Esophagus squamous epithelium (tissue), 5 donors: Measurements from ENCODE around the gene UNKL. TPM values are rescaled to one million over a fixed set of nuclear protein-coding genes. Genes with fewer than 3 reads are reported as not detected.

Source experiments
- DNase-seq: peaks from one replicate; lab custom pipeline; 2025; lab: John Stamatoyannopoulos, UW
- H3K27ac ChIP-seq, 4 donors: fragments of 200-600 bp; sonication (generic); one replicate each; pipeline ENCODE4 v1.5.1; 2016 to 2019; ENCODE audit warnings: mild to moderate bottlenecking in 1 of 4
- H3K27me3 ChIP-seq, 4 donors: fragments of 200-600 bp; sonication (generic); 1 replicate in 3 of 4; 2 replicates in 1 of 4; pipeline versions ENCODE4 v1.5.1 to v1.6.0; 2017 to 2021; ENCODE audit warnings: antibody characterized with exemption in 1 of 4
- H3K36me3 ChIP-seq, 3 donors: fragments of 200-600 bp; sonication (generic); one replicate each; pipeline ENCODE4 v1.5.1; 2016 to 2019
- H3K4me1 ChIP-seq, 3 donors: fragments of 200-600 bp; sonication (generic); one replicate each; pipeline ENCODE4 v1.5.1; 2017 to 2019
- H3K4me3 ChIP-seq, 4 donors: fragments of 200-600 bp; sonication (generic); 1 replicate in 3 of 4; 2 replicates in 1 of 4; pipeline ENCODE4 v1.5.1; 2016 to 2019; ENCODE audit warnings: mild to moderate bottlenecking in 2 of 4, moderate library complexity in 1 of 4
- H3K9me3 ChIP-seq, 3 donors: fragments of 200-600 bp; sonication (generic); one replicate each; pipeline ENCODE4 v1.5.1; 2016 to 2019
- CTCF ChIP-seq, 6 experiments: fragments of 450-650 bp in 4 of 6; fragments of 200-600 bp in 2 of 6; sonication (generic) in 2 of 6; IDR thresholded peaks; one replicate each; pipeline ENCODE4 v1.5.1; 2016 to 2019; ENCODE audit warnings: antibody characterized with exemption in 6 of 6, mild to moderate bottlenecking in 4 of 6, moderate library complexity in 4 of 6
- POLR2A ChIP-seq, 4 donors: fragments of 450-650 bp; IDR thresholded peaks; one replicate each; pipeline ENCODE4 v1.6.1; 2017; ENCODE audit warnings: antibody characterized with exemption in 4 of 4, mild to moderate bottlenecking in 4 of 4, moderate library complexity in 3 of 4
- WGBS, 2 donors: methylation state at CpG; one replicate each; pipeline ENCODE4 v1.1.5; 2018; 5-methylcytosine and 5-hydroxymethylcytosine counted together
- intact Hi-C: fragments of 100-400 bp; cut with DNase I; formaldehyde crosslinking; loops from one replicate; pipeline ENCODE4 v1.15.0; 2022
- total RNA-seq, 4 donors: library from RNA; depleted of rRNA; stranded (reverse); fragments of >200 nt; gene quantifications; one replicate each; pipeline ENCODE4 v1.1.0, GENCODE V29; 2016
- donor health status: DM: yes; HTN: yes; CAD: no.

UNKL gene
- total RNA-seq, 4 donors from 2014 or later, result 5.9 to 17.2 (median 10.6) TPM

- WGBS, 2 donors, result 91 to 100% methylated on average over 3 to 5 of the region's 14 CpGs
These were observed 70.0 kb downstream of the UNKL start for GRCh38 chr16:1344499-1344898.

GRCh38 chr16:1343428-1344242 is 70.9 kb downstream of the UNKL start:
- 29 to 59% methylated on average over 15 to 24 of the region's 44 CpGs for WGBS, 2 donors
- Histone ChIP-seq H3K27ac (peak overlapping the region in 1 of 4 donors; percentile 57), H3K9me3 (no peaks in the 10 kb centered on the region), H3K4me3 (peak overlapping the region; percentile 10 to 47 (median 33)), H3K4me1 (peaks cover 24 to 51% (median 28%) of the 10 kb centered on the region in 3 donors), H3K27me3 (peaks cover 0 to 20% (median 0%) of the 10 kb centered on the region in 4 donors), H3K36me3 (peaks cover 4 to 10% (median 4%) of the 10 kb centered on the region in 3 donors)
- DNase-seq, result no peak
- intact Hi-C loops, result no loop called here
- TF ChIP-seq POLR2A (IDR thresholded peaks at IDR 0.05), result no peak
- TF ChIP-seq CTCF (IDR thresholded peaks at IDR 0.05), result no peak

More at GRCh38 chr16:1344499-1344898, 70.0 kb downstream of the UNKL start:
- no peak for DNase-seq
- H3K27me3 ChIP-seq, result peaks cover 0 to 13% (median 0%) of the 10 kb centered on the region in 4 donors
- intact Hi-C loops, result no loop called here
- peaks cover 4 to 19% (median 9%) of the 10 kb centered on the region in 3 donors for H3K36me3 ChIP-seq
- peaks cover 24 to 52% (median 28%) of the 10 kb centered on the region in 3 donors for H3K4me1 ChIP-seq
- TF ChIP-seq CTCF (IDR thresholded peaks at IDR 0.05), result no peak
- no peak for TF ChIP-seq POLR2A (IDR thresholded peaks at IDR 0.05)
- no peaks in the 10 kb centered on the region for H3K9me3 ChIP-seq
- H3K4me3 ChIP-seq, result no peak overlapping the region
- H3K27ac ChIP-seq, result no peak overlapping the region

GRCh38 chr16:1342526-1343427 is 71.7 kb downstream of the UNKL start:
- WGBS, 2 donors, result 6% methylated on average over 24 to 33 of the region's 49 CpGs
- intact Hi-C loops, result no loop called here
- TF ChIP-seq CTCF (IDR thresholded peaks at IDR 0.05) (no peak), POLR2A (IDR thresholded peaks at IDR 0.05) (no peak)
- H3K27me3 ChIP-seq, result peaks cover 0 to 29% (median 0%) of the 10 kb centered on the region in 4 donors
- H3K4me3 ChIP-seq, result peak overlapping the region; percentile 10 to 49 (median 33)
- H3K27ac ChIP-seq, result peak overlapping the region in 2 of 4 donors; percentile 57 to 58
- H3K9me3 ChIP-seq, result no peaks in the 10 kb centered on the region
- peaks cover 0 to 2% (median 0%) of the 10 kb centered on the region in 3 donors for H3K36me3 ChIP-seq
- DNase-seq, result peak; percentile 79
- H3K4me1 ChIP-seq, result peaks cover 21 to 42% (median 25%) of the 10 kb centered on the region in 3 donors

GRCh38 chr16:1341495-1342420 is 72.7 kb downstream of the UNKL start:
- Histone ChIP-seq H3K4me3 (no peak overlapping the region), H3K36me3 (no peaks in the 10 kb centered on the region), H3K27ac (peak overlapping the region in 1 of 4 donors; percentile 58), H3K27me3 (peaks cover 0 to 39% (median 0%) of the 10 kb centered on the region in 4 donors), H3K4me1 (peaks cover 14 to 32% (median 18%) of the 10 kb centered on the region in 3 donors), H3K9me3 (no peaks in the 10 kb centered on the region)
- no peak for TF ChIP-seq CTCF (IDR thresholded peaks at IDR 0.05)
- no peak for TF ChIP-seq POLR2A (IDR thresholded peaks at IDR 0.05)
- 77 to 100% methylated on average over 1 to 13 of the region's 39 CpGs for WGBS, 2 donors
- DNase-seq, result no peak
- intact Hi-C loops, result no loop called here
